ENCODE measurements around the gene MPPED2.

DNA sequence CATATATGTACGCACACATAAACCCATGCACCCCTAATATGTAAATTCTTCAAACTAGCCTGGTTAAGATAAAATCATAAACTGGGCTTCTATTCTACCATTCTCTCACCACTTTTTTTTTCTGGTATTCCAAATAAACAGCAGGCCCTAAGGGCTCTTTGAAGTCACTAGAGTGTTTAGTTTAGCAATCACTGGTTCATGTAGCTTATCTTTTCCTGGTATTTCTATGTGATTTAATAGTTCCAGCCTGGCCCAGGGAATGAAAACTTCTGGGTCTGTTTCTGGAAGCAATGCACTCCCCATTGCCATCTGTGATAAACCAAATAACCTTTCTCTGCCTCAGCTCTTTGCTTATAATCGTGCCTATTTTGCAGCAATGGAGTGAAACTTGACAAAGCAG, 10.7 kb upstream of the MPPED2 start:
- no peak for TF ChIP-seq EZH2 (IDR thresholded peaks at IDR 0.05; ENCODE audit: borderline replicate concordance, low read depth, low read length, severe bottlenecking)
- TF ChIP-seq, protein P1, sequence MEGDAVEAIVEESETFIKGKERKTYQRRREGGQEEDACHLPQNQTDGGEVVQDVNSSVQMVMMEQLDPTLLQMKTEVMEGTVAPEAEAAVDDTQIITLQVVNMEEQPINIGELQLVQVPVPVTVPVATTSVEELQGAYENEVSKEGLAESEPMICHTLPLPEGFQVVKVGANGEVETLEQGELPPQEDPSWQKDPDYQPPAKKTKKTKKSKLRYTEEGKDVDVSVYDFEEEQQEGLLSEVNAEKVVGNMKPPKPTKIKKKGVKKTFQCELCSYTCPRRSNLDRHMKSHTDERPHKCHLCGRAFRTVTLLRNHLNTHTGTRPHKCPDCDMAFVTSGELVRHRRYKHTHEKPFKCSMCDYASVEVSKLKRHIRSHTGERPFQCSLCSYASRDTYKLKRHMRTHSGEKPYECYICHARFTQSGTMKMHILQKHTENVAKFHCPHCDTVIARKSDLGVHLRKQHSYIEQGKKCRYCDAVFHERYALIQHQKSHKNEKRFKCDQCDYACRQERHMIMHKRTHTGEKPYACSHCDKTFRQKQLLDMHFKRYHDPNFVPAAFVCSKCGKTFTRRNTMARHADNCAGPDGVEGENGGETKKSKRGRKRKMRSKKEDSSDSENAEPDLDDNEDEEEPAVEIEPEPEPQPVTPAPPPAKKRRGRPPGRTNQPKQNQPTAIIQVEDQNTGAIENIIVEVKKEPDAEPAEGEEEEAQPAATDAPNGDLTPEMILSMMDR (IDR thresholded peaks at IDR 0.05; ENCODE audit: extremely low read depth in 1 of 2, insufficient read depth in 1 of 2, low read depth in 1 of 2, low read length in 2 of 2): no peak
- TF ChIP-seq POLR2A (IDR thresholded peaks at IDR 0.05; ENCODE audit: low read depth, low read length): no peak
- TF ChIP-seq FOS (IDR thresholded peaks at IDR 0.05; ENCODE audit: borderline replicate concordance, insufficient read depth, low read length): no peak
- no peak for TF ChIP-seq POLR2AphosphoS5 (IDR thresholded peaks at IDR 0.05; ENCODE audit: insufficient read depth, low read depth, low read length)
